Stomach (tissue), 9 donors: ENCODE measurements around the gene INAFM2. TPM values are rescaled to one million over a fixed set of nuclear protein-coding genes. Genes with fewer than 3 reads are reported as not detected.

Experiments used
- DNase-seq, 2 donors: peaks; one replicate each; pipeline versions ENCODE4 v3.0.0 to v3.0.0-alpha.2; 2013 to 2019
- H3K27ac ChIP-seq, 5 donors: fragments of 200-600 bp in 4 of 5; sonication (generic) in 4 of 5; one replicate each; pipeline ENCODE4 v1.5.1; 2013 to 2019; ENCODE audit warnings: mild to moderate bottlenecking in 1 of 5, moderate library complexity in 1 of 5
- H3K27me3 ChIP-seq, 3 donors: fragments of 200-600 bp; sonication (generic); one replicate each; pipeline ENCODE4 v1.5.1; 2017 to 2019; ENCODE audit warnings: mixed run types in 1 of 3
- H3K36me3 ChIP-seq, 4 donors: fragments of 200-600 bp; sonication (generic); 1 replicate in 3 of 4; 2 replicates in 1 of 4; pipeline ENCODE4 v1.5.1; 2016 to 2019
- H3K4me1 ChIP-seq, 4 donors: fragments of 200-600 bp; sonication (generic); one replicate each; pipeline ENCODE4 v1.5.1; 2016 to 2019
- H3K4me3 ChIP-seq, 4 donors: fragments of 200-600 bp; sonication (generic) in 3 of 4; one replicate each; pipeline ENCODE4 v1.5.1; 2016 to 2019; ENCODE audit warnings: mild to moderate bottlenecking in 1 of 4
- H3K9me3 ChIP-seq, 4 donors: fragments of 200-600 bp; sonication (generic); one replicate each; pipeline ENCODE4 v1.5.1; 2016 to 2019
- EP300 ChIP-seq: sonication (generic); formaldehyde crosslinking; IDR thresholded peaks from one replicate; pipeline ENCODE4 v1.6.1; 2017; ENCODE audit warnings: antibody characterized with exemption
- POLR2A ChIP-seq, 4 donors: fragments of 450-650 bp; IDR thresholded peaks; one replicate each; pipeline ENCODE4 v1.6.1; 2016; ENCODE audit warnings: antibody characterized with exemption in 4 of 4, control low read depth in 2 of 4, mild to moderate bottlenecking in 1 of 4, moderate library complexity in 1 of 4
- POLR2AphosphoS5 ChIP-seq, 3 donors: sonication (generic); formaldehyde crosslinking; IDR thresholded peaks; one replicate each; pipeline ENCODE4 v1.6.1; 2016; ENCODE audit warnings: antibody characterized with exemption in 3 of 3
- WGBS, 5 donors: extraction: QIAGEN DNeasy Blood & Tissue Kit in 3 of 5; methylation state at CpG; one replicate each; pipeline versions ENCODE4 v1.1.5 to v1.1.7; 2013 to 2018; 5-methylcytosine and 5-hydroxymethylcytosine counted together
- intact Hi-C: fragments of 100-400 bp; cut with DNase I; formaldehyde crosslinking; loops from one replicate; pipeline ENCODE4 v1.15.1; 2023; ENCODE audit warnings: low total_unique reads
- polyA plus RNA-seq, 3 donors: library from polyadenylated mRNA; stranded (reverse); fragments of 200-250 nt; gene quantifications; one replicate each; pipeline ENCODE4 v1.2.3, GENCODE V29; 2013
- total RNA-seq, 5 donors: library from RNA; depleted of rRNA; stranded (reverse); fragments of >200 nt; gene quantifications; one replicate each; pipeline versions ENCODE4 v1.1.0 to v1.2.3, GENCODE V29; 2014 to 2016
- TF ChIP-seq, protein P1 (sequence below), 7 experiments: fragments of 450-650 bp in 4 of 7; fragments of 200-600 bp in 3 of 7; sonication (generic) in 3 of 7; IDR thresholded peaks; one replicate each; pipeline ENCODE4 v1.5.1; 2016 to 2019; ENCODE audit warnings: antibody characterized with exemption in 7 of 7, control low read depth in 2 of 7, mild to moderate bottlenecking in 1 of 7
- donor health status: healthy with polysubstance abuse.
- donor health status: Bipolar disorder and iron deficiency.
- donor health status: healthy.

Gene INAFM2
- total and polyA plus RNA-seq, 8 donors: 3.4 to 65.2 (median 20.4) TPM

DNA sequence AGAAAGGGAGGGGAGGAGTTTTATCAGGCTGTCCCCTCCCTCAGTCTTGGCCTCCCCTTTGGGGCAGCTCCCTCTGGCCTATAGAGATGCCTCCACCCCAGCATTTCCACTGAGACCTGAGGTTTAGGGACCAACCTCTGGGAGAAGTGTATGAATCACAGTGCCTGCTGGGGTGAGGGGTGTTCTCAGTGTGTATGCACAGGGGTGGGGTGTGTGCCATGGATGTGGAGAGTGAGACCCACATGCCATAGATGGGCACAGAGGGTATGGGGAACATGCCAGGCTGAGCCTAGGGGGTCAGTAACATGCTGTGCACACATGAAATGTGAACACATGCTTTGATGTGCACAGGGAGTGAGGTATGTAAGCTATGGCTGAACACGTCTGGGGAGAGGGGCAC, 28.2 kb upstream of the INAFM2 start:
- WGBS, 5 donors: 59 to 89% (median 67%) methylated on average over 1 of the region's 1 CpG
- H3K27me3 ChIP-seq: peaks cover 0 to 22% (median 12%) of the 10 kb centered on the region in 3 donors
- no peak overlapping the region for H3K4me3 ChIP-seq
- H3K36me3 ChIP-seq: peaks cover 0 to 50% (median 0%) of the 10 kb centered on the region in 4 donors
- no peaks in the 10 kb centered on the region for H3K9me3 ChIP-seq
- H3K27ac ChIP-seq: no peak overlapping the region
- intact Hi-C loops: no loop called here
- H3K4me1 ChIP-seq: peaks cover 12 to 27% (median 17%) of the 10 kb centered on the region in 4 donors
- DNase-seq: no peak
- no peak for TF ChIP-seq POLR2A (IDR thresholded peaks at IDR 0.05)
- TF ChIP-seq EP300: no peak
- TF ChIP-seq POLR2AphosphoS5 (IDR thresholded peaks at IDR 0.05): no peak
- TF ChIP-seq, protein P1, sequence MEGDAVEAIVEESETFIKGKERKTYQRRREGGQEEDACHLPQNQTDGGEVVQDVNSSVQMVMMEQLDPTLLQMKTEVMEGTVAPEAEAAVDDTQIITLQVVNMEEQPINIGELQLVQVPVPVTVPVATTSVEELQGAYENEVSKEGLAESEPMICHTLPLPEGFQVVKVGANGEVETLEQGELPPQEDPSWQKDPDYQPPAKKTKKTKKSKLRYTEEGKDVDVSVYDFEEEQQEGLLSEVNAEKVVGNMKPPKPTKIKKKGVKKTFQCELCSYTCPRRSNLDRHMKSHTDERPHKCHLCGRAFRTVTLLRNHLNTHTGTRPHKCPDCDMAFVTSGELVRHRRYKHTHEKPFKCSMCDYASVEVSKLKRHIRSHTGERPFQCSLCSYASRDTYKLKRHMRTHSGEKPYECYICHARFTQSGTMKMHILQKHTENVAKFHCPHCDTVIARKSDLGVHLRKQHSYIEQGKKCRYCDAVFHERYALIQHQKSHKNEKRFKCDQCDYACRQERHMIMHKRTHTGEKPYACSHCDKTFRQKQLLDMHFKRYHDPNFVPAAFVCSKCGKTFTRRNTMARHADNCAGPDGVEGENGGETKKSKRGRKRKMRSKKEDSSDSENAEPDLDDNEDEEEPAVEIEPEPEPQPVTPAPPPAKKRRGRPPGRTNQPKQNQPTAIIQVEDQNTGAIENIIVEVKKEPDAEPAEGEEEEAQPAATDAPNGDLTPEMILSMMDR (IDR thresholded peaks at IDR 0.05): no peak

DNA sequence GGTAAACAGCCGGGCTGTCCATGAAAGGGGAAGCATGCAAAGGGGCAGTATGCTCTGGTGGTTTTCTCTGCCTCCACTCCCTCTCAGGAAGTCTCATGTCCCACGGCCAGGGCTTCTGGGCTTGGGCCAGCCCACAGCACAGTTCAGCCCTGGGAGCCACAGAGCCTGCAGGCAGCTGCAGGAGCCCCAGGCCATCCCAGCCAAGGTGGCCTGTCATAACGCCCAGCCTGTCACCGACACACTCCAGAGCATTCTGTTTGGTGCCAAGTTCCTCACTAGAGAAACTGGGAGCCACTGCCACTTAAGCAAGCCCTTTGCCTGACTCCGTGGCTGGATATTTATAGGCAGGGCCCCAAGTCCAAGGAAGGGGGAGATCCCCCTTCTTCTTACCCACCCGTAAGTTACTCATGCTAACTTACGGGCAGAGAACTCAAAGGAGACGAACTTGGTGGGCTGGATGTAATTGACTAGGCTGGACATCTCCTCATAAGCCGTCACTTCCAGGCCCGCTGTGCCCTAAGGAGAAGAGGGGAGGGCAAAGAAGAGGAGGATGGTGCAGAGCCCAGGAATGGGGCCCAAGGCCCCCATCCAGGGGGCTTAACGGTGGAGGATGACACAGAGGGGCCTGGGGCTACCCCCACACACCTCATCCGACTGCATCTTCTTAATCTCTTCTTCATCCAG, 27.5 kb upstream of the INAFM2 start:
- H3K4me1 ChIP-seq: peaks cover 6 to 23% (median 10%) of the 10 kb centered on the region in 4 donors
- H3K9me3 ChIP-seq: peaks cover 0 to 5% (median 0%) of the 10 kb centered on the region in 4 donors
- H3K27me3 ChIP-seq: peaks cover 0 to 15% (median 10%) of the 10 kb centered on the region in 3 donors
- TF ChIP-seq, protein P1 (IDR thresholded peaks at IDR 0.05): no peak
- TF ChIP-seq POLR2A (IDR thresholded peaks at IDR 0.05): no peak
- no peak for TF ChIP-seq EP300
- peak in 1 of 3 donors; percentile 63 for TF ChIP-seq POLR2AphosphoS5 (IDR thresholded peaks at IDR 0.05)
- no peak overlapping the region for H3K4me3 ChIP-seq
- H3K36me3 ChIP-seq: peaks cover 0 to 47% (median 0%) of the 10 kb centered on the region in 4 donors
- 59 to 77% (median 71%) methylated on average over 10 to 12 of the region's 12 CpGs for WGBS, 5 donors
- peak overlapping the region in 1 of 5 donors; percentile 38 for H3K27ac ChIP-seq
- intact Hi-C loops: no loop called here
- peak in 1 of 2 donors; percentile 51 for DNase-seq

DNA sequence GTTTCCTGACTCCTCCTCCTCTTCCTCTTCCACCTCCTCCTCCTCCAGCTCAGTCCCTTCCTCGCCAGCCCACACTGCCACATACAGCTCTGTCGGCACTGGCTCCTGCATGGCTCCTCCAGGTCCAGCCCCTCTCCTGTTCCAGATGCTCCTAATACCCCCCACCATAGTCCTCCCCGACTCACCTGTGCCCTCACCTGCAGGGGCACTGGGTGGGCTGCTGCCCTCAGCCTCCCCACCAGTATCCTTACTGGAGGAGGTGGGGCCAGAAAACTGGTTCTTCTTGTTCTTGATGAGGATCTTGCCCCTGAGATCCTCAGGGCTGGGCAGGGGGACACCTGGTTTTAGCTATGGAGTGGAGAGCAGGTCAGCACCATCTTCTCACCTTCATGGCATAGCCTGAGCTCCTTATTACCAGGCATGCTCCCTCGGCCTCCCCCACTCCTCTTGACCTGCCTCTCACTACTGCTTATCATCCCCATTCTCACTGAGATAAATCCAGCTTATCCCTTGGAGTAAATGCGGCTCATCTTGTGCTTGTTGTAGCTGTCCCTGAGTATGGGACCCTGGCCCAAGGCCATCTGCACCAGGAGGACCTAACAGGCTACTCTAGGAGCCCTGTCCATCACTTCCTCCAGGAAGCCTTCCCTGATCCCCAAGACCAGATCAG, 26.8 kb upstream of the INAFM2 start:
- DNase-seq: no peak
- Histone ChIP-seq H3K4me3 (no peak overlapping the region), H3K36me3 (peaks cover 0 to 48% (median 0%) of the 10 kb centered on the region in 4 donors), H3K27ac (peak overlapping the region in 1 of 5 donors; percentile 38), H3K9me3 (peaks cover 0 to 5% (median 0%) of the 10 kb centered on the region in 4 donors), H3K27me3 (peaks cover 0 to 10% (median 5%) of the 10 kb centered on the region in 3 donors), H3K4me1 (peaks cover 0 to 23% (median 4%) of the 10 kb centered on the region in 4 donors)
- 71 to 82% (median 78%) methylated on average over 4 to 5 of the region's 5 CpGs for WGBS, 5 donors
- intact Hi-C loops: no loop called here
- TF ChIP-seq, protein P1 (IDR thresholded peaks at IDR 0.05): no peak
- TF ChIP-seq POLR2A (IDR thresholded peaks at IDR 0.05) (no peak), POLR2AphosphoS5 (IDR thresholded peaks at IDR 0.05) (no peak), EP300 (no peak)

DNA sequence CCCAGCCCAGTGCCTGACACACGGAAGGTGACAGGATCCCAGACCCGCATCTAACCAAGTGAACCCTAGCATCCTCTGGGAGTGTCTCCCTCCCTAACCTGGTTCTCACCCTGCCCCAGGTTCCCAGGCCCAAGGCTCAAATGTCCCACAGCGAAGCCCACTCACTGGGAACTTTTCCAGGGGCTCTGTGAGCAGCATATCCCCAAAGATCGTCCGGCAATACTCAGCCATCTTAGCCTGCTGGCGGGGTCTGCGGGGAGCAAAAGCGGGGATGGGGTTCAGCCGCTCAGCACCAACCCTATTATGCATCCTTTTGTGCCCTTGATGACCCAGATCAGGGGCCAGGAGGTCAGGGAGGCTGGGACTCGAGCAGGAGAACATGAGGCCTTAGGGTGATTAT, 26.1 kb upstream of the INAFM2 start:
- intact Hi-C loops: no loop called here
- WGBS, 5 donors: 88 to 94% (median 93%) methylated on average over 8 to 10 of the region's 10 CpGs
- H3K4me3 ChIP-seq: no peak overlapping the region
- peaks cover 0 to 3% (median 0%) of the 10 kb centered on the region in 3 donors for H3K27me3 ChIP-seq
- H3K27ac ChIP-seq: no peak overlapping the region
- H3K36me3 ChIP-seq: peaks cover 0 to 49% (median 0%) of the 10 kb centered on the region in 4 donors
- peaks cover 0 to 5% (median 0%) of the 10 kb centered on the region in 4 donors for H3K9me3 ChIP-seq
- no peak for DNase-seq
- H3K4me1 ChIP-seq: peaks cover 0 to 24% (median 4%) of the 10 kb centered on the region in 4 donors
- no peak for TF ChIP-seq POLR2A (IDR thresholded peaks at IDR 0.05)
- TF ChIP-seq EP300: no peak
- TF ChIP-seq POLR2AphosphoS5 (IDR thresholded peaks at IDR 0.05): no peak
- TF ChIP-seq, protein P1 (IDR thresholded peaks at IDR 0.05): no peak
